Mesendoderm (in vitro differentiated cells): ENCODE measurements around the gene COL13A1.

Experiments used
- DNase-seq: peaks from one replicate; pipeline ENCODE4 v3.0.0; 2013
- H2AK5ac ChIP-seq: 2 replicates; pipeline ENCODE4 v1.6.1; 2013; ENCODE audit warnings: low read length, inconsistent platforms
- H2BK120ac ChIP-seq: 2 replicates; pipeline ENCODE4 v1.6.1; 2013; ENCODE audit warnings: low read depth, mild to moderate bottlenecking, low read length, moderate library complexity, mixed read lengths
- H2BK15ac ChIP-seq: replicated peaks from 2 replicates; pipeline ENCODE4 v1.6.1; 2013; ENCODE audit warnings: low read depth, mild to moderate bottlenecking, moderate library complexity
- H2BK5ac ChIP-seq: 2 replicates; pipeline ENCODE4 v1.6.1; 2013; ENCODE audit warnings: low read length, inconsistent platforms
- H3K18ac ChIP-seq: 2 replicates; pipeline ENCODE4 v1.6.1; 2013; ENCODE audit warnings: mild to moderate bottlenecking, low read length, mixed read lengths
- H3K23ac ChIP-seq: one replicate; pipeline ENCODE4 v1.6.1; 2013; ENCODE audit warnings: low read length
- H3K27ac ChIP-seq: 2 replicates; pipeline ENCODE4 v1.5.1; 2013; ENCODE audit warnings: low read depth, mild to moderate bottlenecking, inconsistent platforms, low read length, moderate library complexity
- H3K27me3 ChIP-seq: 2 replicates; pipeline ENCODE4 v1.6.1; 2013; ENCODE audit warnings: low read length, control low read depth, mild to moderate bottlenecking, inconsistent platforms; ENCODE audit not compliant: insufficient read depth, poor library complexity
- H3K36me3 ChIP-seq: 2 replicates; pipeline ENCODE4 v1.6.1; 2013; ENCODE audit warnings: low read length, inconsistent platforms; ENCODE audit not compliant: control insufficient read depth, insufficient read depth
- H3K4ac ChIP-seq: one replicate; pipeline ENCODE4 v1.6.1; 2013; ENCODE audit warnings: low read depth, mild to moderate bottlenecking, low read length, moderate library complexity
- H3K4me1 ChIP-seq: 2 replicates; pipeline ENCODE4 v1.6.1; 2013; ENCODE audit warnings: low read depth, low read length, inconsistent platforms; ENCODE audit not compliant: control insufficient read depth
- H3K4me2 ChIP-seq: 2 replicates; pipeline ENCODE4 v1.6.1; 2013; ENCODE audit warnings: low read length
- H3K4me3 ChIP-seq: 2 replicates; pipeline ENCODE4 v1.5.1; 2013; ENCODE audit warnings: mild to moderate bottlenecking, low read length
- H3K56ac ChIP-seq: one replicate; pipeline ENCODE4 v1.6.1; 2013; ENCODE audit warnings: low read length
- H3K79me1 ChIP-seq: 2 replicates; pipeline ENCODE4 v1.6.1; 2013; ENCODE audit warnings: low read length, inconsistent platforms
- H3K79me2 ChIP-seq: 2 replicates; pipeline ENCODE4 v1.6.1; 2013; ENCODE audit warnings: mild to moderate bottlenecking, low read length; ENCODE audit not compliant: control insufficient read depth, insufficient read depth
- H3K9ac ChIP-seq: 2 replicates; pipeline ENCODE4 v1.6.1; 2013; ENCODE audit warnings: low read length, inconsistent platforms
- H4K5ac ChIP-seq: one replicate; pipeline ENCODE4 v1.6.1; 2013; ENCODE audit warnings: low read length
- H4K8ac ChIP-seq: one replicate; pipeline ENCODE4 v1.6.1; 2013; ENCODE audit warnings: low read depth, mild to moderate bottlenecking, control low read depth, low read length, moderate library complexity
- WGBS: extraction: QIAGEN DNeasy Blood & Tissue Kit; methylation state at CpG from one replicate; pipeline ENCODE4 v1.1.7; 2013; ENCODE audit warnings: low lambda C conversion rate, missing lambda C conversion rate; ENCODE audit not compliant: insufficient coverage; ENCODE audit errors: extremely low coverage; 5-methylcytosine and 5-hydroxymethylcytosine counted together

The COL13A1 gene

DNA sequence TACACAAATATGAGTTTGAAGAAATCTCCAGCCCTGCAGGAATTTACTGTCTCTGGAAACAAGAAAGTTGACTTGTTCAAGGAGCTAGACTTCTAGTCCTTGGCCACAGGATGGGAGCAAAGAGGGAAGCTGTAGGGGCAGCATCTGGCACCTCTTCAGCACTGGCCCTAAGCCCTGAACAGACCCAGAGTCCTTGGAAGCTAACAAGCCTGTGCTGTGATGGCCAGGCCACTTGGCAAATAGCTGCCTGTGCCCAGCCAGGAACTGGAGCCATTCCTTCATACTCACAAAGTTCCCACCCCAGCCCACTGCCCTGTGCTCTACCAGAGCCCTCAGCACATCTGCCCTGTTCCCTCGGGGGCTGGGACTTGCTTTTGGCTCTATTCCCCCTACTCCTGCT is 9.4 kb upstream of the COL13A1 start:
- Histone ChIP-seq H4K8ac (no peak overlapping the region), H3K79me2 (no peaks in the 10 kb centered on the region), H3K4me1 (peaks cover 2% of the 10 kb centered on the region), H2BK120ac (no peak overlapping the region), H2BK5ac (no peak overlapping the region), H3K4ac (no peak overlapping the region), H3K4me2 (no peak overlapping the region), H3K4me3 (no peak overlapping the region), H3K79me1 (no peaks in the 10 kb centered on the region), H2BK15ac (no peak overlapping the region), H3K56ac (no peak overlapping the region), H3K27me3 (no peaks in the 10 kb centered on the region), H3K23ac (no peak overlapping the region), H3K9ac (no peak overlapping the region), H3K18ac (no peak overlapping the region), H3K36me3 (no peaks in the 10 kb centered on the region), H2AK5ac (no peak overlapping the region), H3K27ac (no peak overlapping the region), H4K5ac (no peak overlapping the region)
- no peak for DNase-seq
- WGBS = no CpG with 5 or more reads among the region's 1 CpG

DNA sequence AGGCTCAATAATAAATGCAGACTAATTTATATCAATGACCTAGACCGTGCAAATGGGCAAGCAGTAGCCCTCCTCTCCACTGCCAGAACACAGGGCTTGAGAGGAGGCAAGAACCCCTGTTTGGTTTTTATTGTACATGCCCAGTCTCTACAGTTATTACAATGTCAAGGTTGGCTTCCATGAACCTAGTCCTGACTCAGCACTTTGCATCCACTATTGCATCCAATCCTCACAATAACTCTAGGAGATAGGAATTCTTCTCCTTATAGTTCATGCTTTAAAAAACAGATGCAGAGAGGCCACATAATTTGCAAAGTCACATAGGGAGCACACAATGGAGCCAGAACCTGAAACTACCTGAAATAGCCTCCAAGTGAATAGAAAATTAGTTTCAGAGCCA is 7.0 kb upstream of the COL13A1 start:
- H3K4me1 ChIP-seq = no peaks in the 10 kb centered on the region
- H4K5ac ChIP-seq = no peak overlapping the region
- H2BK5ac ChIP-seq = no peak overlapping the region
- no CpG with 5 or more reads among the region's 1 CpG for WGBS
- DNase-seq = no peak
- no peak overlapping the region for H2BK15ac ChIP-seq
- H3K9ac ChIP-seq = no peak overlapping the region
- H3K4me2 ChIP-seq = no peak overlapping the region
- no peaks in the 10 kb centered on the region for H3K36me3 ChIP-seq
- no peaks in the 10 kb centered on the region for H3K27me3 ChIP-seq
- no peaks in the 10 kb centered on the region for H3K79me2 ChIP-seq
- H3K23ac ChIP-seq = no peak overlapping the region
- H3K4ac ChIP-seq = no peak overlapping the region
- no peak overlapping the region for H3K56ac ChIP-seq
- no peak overlapping the region for H4K8ac ChIP-seq
- H2BK120ac ChIP-seq = no peak overlapping the region
- no peak overlapping the region for H2AK5ac ChIP-seq
- no peaks in the 10 kb centered on the region for H3K79me1 ChIP-seq
- no peak overlapping the region for H3K4me3 ChIP-seq
- H3K27ac ChIP-seq = no peak overlapping the region
- no peak overlapping the region for H3K18ac ChIP-seq

- H3K27ac ChIP-seq = no peak overlapping the region
- no peak overlapping the region for H4K8ac ChIP-seq
- H3K18ac ChIP-seq = no peak overlapping the region
- H3K4ac ChIP-seq = no peak overlapping the region
- H3K9ac ChIP-seq = no peak overlapping the region
- no peak for DNase-seq
- H3K4me3 ChIP-seq = no peak overlapping the region
- no peak overlapping the region for H2BK120ac ChIP-seq
- no CpG with 5 or more reads among the region's 1 CpG for WGBS
- no peak overlapping the region for H2BK5ac ChIP-seq
- H3K79me1 ChIP-seq = no peaks in the 10 kb centered on the region
- H3K27me3 ChIP-seq = no peaks in the 10 kb centered on the region
- no peak overlapping the region for H2BK15ac ChIP-seq
- H3K23ac ChIP-seq = no peak overlapping the region
- H3K79me2 ChIP-seq = no peaks in the 10 kb centered on the region
- H3K4me2 ChIP-seq = no peak overlapping the region
- H2AK5ac ChIP-seq = no peak overlapping the region
- H3K4me1 ChIP-seq = peaks cover 2% of the 10 kb centered on the region
- no peak overlapping the region for H3K56ac ChIP-seq
- H3K36me3 ChIP-seq = no peaks in the 10 kb centered on the region
- no peak overlapping the region for H4K5ac ChIP-seq
Measured at GRCh38 chr10:69795242-69795934, 6.3 kb upstream of the COL13A1 start.

DNA sequence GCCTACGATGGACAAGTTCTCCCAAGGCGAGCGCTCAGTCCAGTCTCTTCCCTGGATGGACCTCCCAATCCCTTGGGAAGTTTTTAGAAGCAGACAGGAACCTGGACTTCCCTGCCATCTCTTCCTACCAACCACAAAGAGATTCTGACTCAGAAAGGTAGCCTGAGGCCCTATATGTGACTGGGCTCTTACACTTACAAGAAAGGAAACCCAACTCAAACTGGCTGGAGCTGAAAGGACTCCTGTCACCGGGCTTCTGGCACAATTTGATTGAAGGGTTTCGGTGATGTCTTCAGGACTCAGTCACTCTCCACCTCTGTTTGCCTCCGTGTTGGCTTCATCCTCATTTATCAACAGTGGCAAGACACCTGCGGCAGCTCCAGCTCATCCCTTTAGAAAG is 3.7 kb upstream of the COL13A1 start:
- Histone ChIP-seq H3K36me3 (no peaks in the 10 kb centered on the region), H3K4ac (no peak overlapping the region), H3K23ac (peak overlapping the region; percentile 33), H3K4me1 (peaks cover 8% of the 10 kb centered on the region), H3K4me3 (no peak overlapping the region), H3K79me1 (peaks cover 2% of the 10 kb centered on the region), H3K27me3 (no peaks in the 10 kb centered on the region), H3K79me2 (peaks cover 11% of the 10 kb centered on the region), H3K9ac (no peak overlapping the region), H3K56ac (no peak overlapping the region), H4K5ac (no peak overlapping the region), H4K8ac (no peak overlapping the region), H3K18ac (no peak overlapping the region), H3K4me2 (no peak overlapping the region), H2BK120ac (no peak overlapping the region), H2BK15ac (no peak overlapping the region), H2BK5ac (no peak overlapping the region), H2AK5ac (no peak overlapping the region), H3K27ac (no peak overlapping the region)
- DNase-seq = no peak
- no CpG with 5 or more reads among the region's 7 CpGs for WGBS

- H2AK5ac ChIP-seq = no peak overlapping the region
- no peak overlapping the region for H2BK15ac ChIP-seq
- H3K23ac ChIP-seq = no peak overlapping the region
- H3K36me3 ChIP-seq = no peaks in the 10 kb centered on the region
- no peak overlapping the region for H3K4me2 ChIP-seq
- H3K4me1 ChIP-seq = peaks cover 14% of the 10 kb centered on the region
- peak overlapping the region; percentile 66 for H3K27ac ChIP-seq
- peak overlapping the region; percentile 22 for H3K18ac ChIP-seq
- peak overlapping the region; percentile 82 for H3K9ac ChIP-seq
- H3K4ac ChIP-seq = peak overlapping the region; percentile 7
- no peak overlapping the region for H2BK5ac ChIP-seq
- no peak overlapping the region for H3K4me3 ChIP-seq
- no peak overlapping the region for H4K8ac ChIP-seq
- no peaks in the 10 kb centered on the region for H3K27me3 ChIP-seq
- no peak overlapping the region for H2BK120ac ChIP-seq
- no CpG with 5 or more reads among the region's 3 CpGs for WGBS
- DNase-seq = peak; percentile 91
- no peak overlapping the region for H3K56ac ChIP-seq
- H3K79me1 ChIP-seq = peaks cover 10% of the 10 kb centered on the region
- H3K79me2 ChIP-seq = peaks cover 33% of the 10 kb centered on the region
- no peak overlapping the region for H4K5ac ChIP-seq
Measured at GRCh38 chr10:69800109-69800508, 1.6 kb upstream of the COL13A1 start.

DNA sequence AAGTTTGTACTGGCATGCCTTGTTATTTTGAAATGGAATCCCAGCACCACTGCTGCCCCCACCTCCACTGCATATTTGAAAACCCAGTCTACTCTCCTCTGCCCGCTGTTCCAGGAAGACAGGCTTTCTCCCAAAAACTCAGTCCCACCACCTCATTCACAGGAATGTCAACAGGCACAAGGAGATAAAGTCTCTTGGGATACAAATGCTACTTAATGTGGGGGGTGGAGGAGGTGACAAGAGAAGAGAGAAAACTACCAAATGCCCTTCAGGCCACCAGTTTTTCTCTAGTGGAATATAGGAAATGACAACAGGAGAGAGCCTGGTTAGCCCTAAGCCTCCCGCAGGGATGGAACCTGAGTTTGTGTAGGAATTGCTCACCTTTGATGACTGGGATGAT is 1.0 kb upstream of the COL13A1 start:
- H4K8ac ChIP-seq = no peak overlapping the region
- H3K79me2 ChIP-seq = peaks cover 38% of the 10 kb centered on the region
- no peak overlapping the region for H3K4ac ChIP-seq
- H2BK15ac ChIP-seq = no peak overlapping the region
- no peaks in the 10 kb centered on the region for H3K36me3 ChIP-seq
- no CpG with 5 or more reads among the region's 2 CpGs for WGBS
- peak overlapping the region; percentile 66 for H3K27ac ChIP-seq
- H3K4me1 ChIP-seq = peaks cover 18% of the 10 kb centered on the region
- H3K27me3 ChIP-seq = no peaks in the 10 kb centered on the region
- H3K4me3 ChIP-seq = no peak overlapping the region
- peak; percentile 74 for DNase-seq
- H3K4me2 ChIP-seq = peak overlapping the region; percentile 73
- peak overlapping the region; percentile 95 for H2BK5ac ChIP-seq
- H2AK5ac ChIP-seq = peak overlapping the region; percentile 94
- H3K79me1 ChIP-seq = peaks cover 14% of the 10 kb centered on the region
- H3K18ac ChIP-seq = peak overlapping the region; percentile 55
- no peak overlapping the region for H4K5ac ChIP-seq
- peak overlapping the region; percentile 82 for H3K9ac ChIP-seq
- H3K56ac ChIP-seq = peak overlapping the region; percentile 90
- H3K23ac ChIP-seq = no peak overlapping the region
- H2BK120ac ChIP-seq = peak overlapping the region; percentile 29
